OCI-LY7 (cell line): Measurements from ENCODE around the gene C9orf78. TPM values are rescaled to one million over a fixed set of nuclear protein-coding genes. Genes with fewer than 3 reads are reported as not detected.

ENCODE experiments used
- BruUV-seq: library from RNA; stranded (reverse); fragments of 400-500 nt; replicated peaks from 2 replicates; lab custom pipeline; 2021; lab: Mats Ljungman, UMichigan
- CTCF ChIA-PET: fragments of 300-600 bp; sonication (Branson Sonifier 250); formaldehyde crosslinking; loops from one replicate; lab custom pipeline; 2022; ENCODE audit warnings: antibody characterized with exemption; ENCODE audit not compliant: unreplicated experiment; lab: Charles Lee
- POLR2A ChIA-PET: fragments of 300-600 bp; sonication (Branson Sonifier 250); formaldehyde crosslinking; loops from one replicate; lab custom pipeline; 2022; ENCODE audit warnings: antibody characterized with exemption; lab: Charles Lee
- DNase-seq: peaks from one replicate; pipeline ENCODE4 v3.0.0-alpha.2; 2015; ENCODE audit warnings: low spot score
- H2AFZ ChIP-seq: fragments of 200-600 bp; sonication (generic), shearing (Covaris generic); 2 replicates; pipeline ENCODE4 v1.6.1; 2014; ENCODE audit warnings: mild to moderate bottlenecking, antibody characterized with exemption, low read length, moderate library complexity
- H3K27ac ChIP-seq: fragments of 200-600 bp; sonication (generic); 2 replicates; pipeline ENCODE4 v1.5.1; 2014; ENCODE audit warnings: mixed run types, low read depth, mild to moderate bottlenecking, moderate library complexity, low read length, inconsistent platforms; ENCODE audit not compliant: poor library complexity, severe bottlenecking
- H3K36me3 ChIP-seq: fragments of 200-600 bp; sonication (generic); 2 replicates; pipeline ENCODE4 v1.6.1; 2014; ENCODE audit warnings: mild to moderate bottlenecking, antibody characterized with exemption, low read length, moderate library complexity, mixed read lengths; ENCODE audit not compliant: insufficient read depth
- H3K4me1 ChIP-seq: fragments of 200-600 bp; sonication (generic); 2 replicates; pipeline ENCODE4 v1.5.1; 2014; ENCODE audit warnings: mild to moderate bottlenecking, low read length; ENCODE audit not compliant: insufficient read depth, poor library complexity, severe bottlenecking
- H3K4me2 ChIP-seq: fragments of 200-600 bp; sonication (generic); 2 replicates; pipeline ENCODE4 v1.6.1; 2014; ENCODE audit warnings: mild to moderate bottlenecking, low read length
- H3K4me3 ChIP-seq: fragments of 200-600 bp; sonication (generic); 2 replicates; pipeline ENCODE4 v1.5.1; 2014; ENCODE audit warnings: mild to moderate bottlenecking, low read depth, low read length; ENCODE audit not compliant: poor library complexity, severe bottlenecking
- H3K79me2 ChIP-seq: fragments of 200-600 bp; sonication (generic); 2 replicates; pipeline ENCODE4 v1.6.1; 2016; ENCODE audit warnings: low read depth, mild to moderate bottlenecking, low read length, moderate library complexity, mixed read lengths; ENCODE audit not compliant: insufficient read depth
- H3K9me2 ChIP-seq: fragments of 200-600 bp; sonication (generic); 2 replicates; pipeline ENCODE4 v1.6.1; 2016; ENCODE audit warnings: mild to moderate bottlenecking, low read length, mixed read lengths; ENCODE audit not compliant: insufficient read depth
- H3K9me3 ChIP-seq: fragments of 200-600 bp; sonication (generic); 2 replicates; pipeline ENCODE4 v1.6.1; 2014; ENCODE audit warnings: mild to moderate bottlenecking, mixed run types, low read length, mixed read lengths
- H4K20me1 ChIP-seq: fragments of 200-600 bp; sonication (generic); 2 replicates; pipeline ENCODE4 v1.6.1; 2014; ENCODE audit warnings: mild to moderate bottlenecking, antibody characterized with exemption, low read length, moderate library complexity, mixed read lengths; ENCODE audit not compliant: insufficient read depth
- EZH2phosphoT487 ChIP-seq: fragments of 200-600 bp; sonication (generic); IDR thresholded peaks from 2 replicates; pipeline ENCODE4 v1.6.1; 2018; ENCODE audit warnings: low read depth, borderline replicate concordance, mild to moderate bottlenecking, mixed run types, antibody characterized with exemption, low read length, moderate library complexity, mixed read lengths
- intact Hi-C: fragments of 100-400 bp; cut with micrococcal nuclease; formaldehyde crosslinking; loops from one replicate; pipeline ENCODE4 v1.10.0; 2022; ENCODE audit not compliant: unreplicated experiment
- total RNA-seq, 2 experiments: library from RNA; depleted of rRNA in 1 of 2; stranded (reverse); fragments of >200 nt in 1 of 2; shearing (Covaris generic) in 1 of 2; gene quantifications; 2 replicates each; pipeline ENCODE4 v1.2.3, GENCODE V29; 2014 to 2022
- TF ChIP-seq, protein P1 (sequence below): fragments of 200-600 bp; sonication (generic); conservative IDR thresholded peaks from 2 replicates; pipeline ENCODE4 v1.5.1; 2014; ENCODE audit warnings: mild to moderate bottlenecking, antibody characterized with exemption, low read length, moderate library complexity, mixed read lengths

C9orf78 gene
- total RNA-seq, 2 experiments from 2014 or later = 49.4 to 60.6 TPM

DNA sequence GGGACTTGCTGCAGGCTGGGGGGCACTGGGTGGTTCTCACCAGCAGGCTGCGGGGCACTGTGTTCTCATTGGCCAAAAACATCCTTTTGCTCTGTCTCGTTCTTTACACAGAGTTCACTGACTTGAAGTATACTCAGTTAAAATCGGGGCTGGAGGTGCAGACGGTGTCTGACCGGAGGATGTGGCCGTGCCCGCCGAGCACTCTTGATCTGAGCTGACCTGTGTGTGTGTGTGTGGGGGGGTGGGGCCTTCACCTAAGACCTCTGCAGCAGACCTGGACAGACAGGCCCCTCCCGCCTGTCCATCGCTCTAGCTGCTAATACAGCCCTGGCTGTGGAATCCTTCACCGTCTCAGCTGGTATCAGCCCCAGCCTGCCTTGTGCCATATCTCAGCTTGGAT, 25.0 kb downstream of the C9orf78 start:
- H3K27ac ChIP-seq = no peak overlapping the region
- H3K9me3 ChIP-seq = no peaks in the 10 kb centered on the region
- ChIA-PET POLR2A (no interaction called here), CTCF (no interaction called here)
- H3K36me3 ChIP-seq = peaks cover 82% of the 10 kb centered on the region
- no peaks in the 10 kb centered on the region for H3K79me2 ChIP-seq
- no TSS peak for BruUV-seq
- H3K4me2 ChIP-seq = no peak overlapping the region
- no peak for TF ChIP-seq EZH2phosphoT487
- TF ChIP-seq, protein P1, sequence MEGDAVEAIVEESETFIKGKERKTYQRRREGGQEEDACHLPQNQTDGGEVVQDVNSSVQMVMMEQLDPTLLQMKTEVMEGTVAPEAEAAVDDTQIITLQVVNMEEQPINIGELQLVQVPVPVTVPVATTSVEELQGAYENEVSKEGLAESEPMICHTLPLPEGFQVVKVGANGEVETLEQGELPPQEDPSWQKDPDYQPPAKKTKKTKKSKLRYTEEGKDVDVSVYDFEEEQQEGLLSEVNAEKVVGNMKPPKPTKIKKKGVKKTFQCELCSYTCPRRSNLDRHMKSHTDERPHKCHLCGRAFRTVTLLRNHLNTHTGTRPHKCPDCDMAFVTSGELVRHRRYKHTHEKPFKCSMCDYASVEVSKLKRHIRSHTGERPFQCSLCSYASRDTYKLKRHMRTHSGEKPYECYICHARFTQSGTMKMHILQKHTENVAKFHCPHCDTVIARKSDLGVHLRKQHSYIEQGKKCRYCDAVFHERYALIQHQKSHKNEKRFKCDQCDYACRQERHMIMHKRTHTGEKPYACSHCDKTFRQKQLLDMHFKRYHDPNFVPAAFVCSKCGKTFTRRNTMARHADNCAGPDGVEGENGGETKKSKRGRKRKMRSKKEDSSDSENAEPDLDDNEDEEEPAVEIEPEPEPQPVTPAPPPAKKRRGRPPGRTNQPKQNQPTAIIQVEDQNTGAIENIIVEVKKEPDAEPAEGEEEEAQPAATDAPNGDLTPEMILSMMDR = no peak
- H3K9me2 ChIP-seq = no peaks in the 10 kb centered on the region
- H4K20me1 ChIP-seq = no peaks in the 10 kb centered on the region
- no peak overlapping the region for H3K4me3 ChIP-seq
- no peak overlapping the region for H2AFZ ChIP-seq
- peaks cover 4% of the 10 kb centered on the region for H3K4me1 ChIP-seq
- no peak for DNase-seq
- intact Hi-C loops = no loop called here

DNA sequence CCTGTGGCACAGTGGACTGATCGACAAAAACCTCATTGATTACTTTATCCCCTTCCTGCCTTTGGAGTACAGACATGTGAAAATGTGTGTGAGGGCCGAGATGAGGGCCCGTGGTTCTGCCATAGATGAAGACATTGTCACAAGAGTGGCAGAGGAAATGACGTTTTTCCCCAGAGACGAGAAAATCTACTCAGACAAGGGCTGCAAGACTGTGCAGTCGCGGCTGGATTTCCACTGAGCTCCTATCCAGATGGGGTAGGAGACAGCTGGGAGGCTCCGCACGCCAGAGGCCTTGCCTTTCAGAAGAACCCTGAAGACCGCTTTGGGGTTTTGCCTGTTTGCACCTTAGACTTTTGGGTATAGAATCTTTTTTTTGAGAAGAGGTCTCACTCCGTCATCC, 25.7 kb downstream of the C9orf78 start:
- TF ChIP-seq, protein P1 = no peak
- no peak for TF ChIP-seq EZH2phosphoT487
- Histone ChIP-seq H3K9me2 (no peaks in the 10 kb centered on the region), H3K4me1 (peaks cover 4% of the 10 kb centered on the region), H3K36me3 (peaks cover 84% of the 10 kb centered on the region), H3K9me3 (no peaks in the 10 kb centered on the region), H4K20me1 (no peaks in the 10 kb centered on the region), H3K79me2 (peaks cover 2% of the 10 kb centered on the region), H2AFZ (no peak overlapping the region), H3K4me3 (no peak overlapping the region), H3K4me2 (no peak overlapping the region), H3K27ac (no peak overlapping the region)
- BruUV-seq = no TSS peak
- intact Hi-C loops = no loop called here
- no peak for DNase-seq
- ChIA-PET CTCF (no interaction called here), POLR2A (no interaction called here)

DNA sequence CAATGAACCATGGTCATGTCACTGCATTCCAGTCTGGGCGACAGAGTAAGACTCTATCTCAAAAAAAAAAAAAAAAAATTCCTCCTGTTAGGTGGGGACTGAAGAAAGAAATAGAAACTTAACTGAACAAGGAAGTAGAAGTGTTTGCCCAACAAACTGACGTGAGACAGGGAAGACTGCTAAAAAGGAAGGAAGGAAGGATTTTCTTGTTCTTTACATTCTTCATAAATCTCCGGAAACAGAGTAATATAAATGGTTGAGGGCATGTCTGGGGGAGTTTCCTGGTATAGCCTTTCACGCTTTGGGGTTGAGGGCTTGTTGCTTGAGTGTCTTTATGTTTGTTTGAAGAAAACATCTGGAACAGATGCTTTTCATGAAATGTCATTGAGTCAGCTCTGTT, 29.0 kb downstream of the C9orf78 start:
- Histone ChIP-seq H3K27ac (no peak overlapping the region), H2AFZ (no peak overlapping the region), H3K36me3 (peaks cover 55% of the 10 kb centered on the region), H3K9me3 (no peaks in the 10 kb centered on the region), H3K9me2 (no peaks in the 10 kb centered on the region), H4K20me1 (no peaks in the 10 kb centered on the region), H3K4me1 (peaks cover 11% of the 10 kb centered on the region), H3K4me2 (no peak overlapping the region), H3K4me3 (no peak overlapping the region), H3K79me2 (peaks cover 11% of the 10 kb centered on the region)
- BruUV-seq = no TSS peak
- POLR2A ChIA-PET = interaction anchor here (0.5 to 0.6 kb wide), 2 partner anchors 12 to 47 kb away, joined by 3 to 4 read pairs; no protein-coding TSS in a partner anchor
- DNase-seq = no peak
- CTCF ChIA-PET = no interaction called here
- intact Hi-C loops = no loop called here
- no peak for TF ChIP-seq EZH2phosphoT487
- TF ChIP-seq, protein P1 = no peak
